ENCODE measurements around the gene RSRC1.
"Not testable (repeated sequence)": the region's sequence is repeated elsewhere in the genome, so short reads cannot be mapped to it uniquely, and the experiment has no call there.

Gene RSRC1

DNA sequence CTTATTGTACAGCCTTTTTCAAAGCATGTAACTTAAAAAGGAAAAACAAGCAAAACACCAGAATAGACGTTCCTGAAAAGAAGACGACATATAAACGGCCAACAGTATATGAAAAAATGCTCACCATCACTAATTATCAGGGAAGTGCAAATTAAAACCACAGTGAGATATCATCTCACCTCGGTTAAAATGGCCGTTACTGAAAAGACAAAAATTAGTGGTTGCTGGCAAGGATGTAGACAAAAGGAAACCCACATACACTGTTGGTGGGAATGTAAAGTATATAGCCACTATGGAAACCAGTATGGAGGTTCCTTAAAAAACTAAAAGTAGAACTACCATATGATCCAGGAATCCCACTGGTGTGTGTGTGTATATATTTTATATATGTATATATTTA, 396.6 kb downstream of the RSRC1 start:
- in situ Hi-C loops (cut with HindIII; ENCODE audit: low pct_unique_long_range_greater_than_20kb, low sequenced_read_pairs) = no loop called here
- TF ChIP-seq JUND (IDR thresholded peaks at IDR 0.05; ENCODE audit: low read depth) = no peak
- no peak for DNase-seq (ENCODE audit: low read depth in 1 of 2, low spot score in 1 of 2)

DNA sequence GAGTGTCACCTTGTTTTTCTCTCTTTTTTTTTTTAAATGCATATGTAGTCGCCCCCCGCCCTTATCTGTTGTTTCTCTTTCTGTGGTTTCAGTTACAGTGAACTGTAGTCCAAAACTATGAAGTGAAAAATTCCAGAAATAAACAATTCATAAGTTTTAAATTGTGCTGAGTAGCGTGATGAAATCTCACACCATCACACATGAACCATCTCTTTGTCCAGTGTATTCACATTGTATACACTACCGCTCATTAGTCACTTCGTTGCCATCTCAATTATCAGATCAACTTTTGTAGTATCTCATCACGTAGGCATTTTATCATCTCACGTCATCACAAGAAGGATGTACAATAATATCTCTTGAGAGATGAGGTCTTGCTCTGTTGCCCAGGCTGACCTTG, 398.6 kb downstream of the RSRC1 start:
- in situ Hi-C loops (cut with HindIII; ENCODE audit: low pct_unique_long_range_greater_than_20kb, low sequenced_read_pairs) = no loop called here
- no peak for DNase-seq (ENCODE audit: low read depth in 1 of 2, low spot score in 1 of 2)
- no peak for TF ChIP-seq JUND (IDR thresholded peaks at IDR 0.05; ENCODE audit: low read depth)

DNA sequence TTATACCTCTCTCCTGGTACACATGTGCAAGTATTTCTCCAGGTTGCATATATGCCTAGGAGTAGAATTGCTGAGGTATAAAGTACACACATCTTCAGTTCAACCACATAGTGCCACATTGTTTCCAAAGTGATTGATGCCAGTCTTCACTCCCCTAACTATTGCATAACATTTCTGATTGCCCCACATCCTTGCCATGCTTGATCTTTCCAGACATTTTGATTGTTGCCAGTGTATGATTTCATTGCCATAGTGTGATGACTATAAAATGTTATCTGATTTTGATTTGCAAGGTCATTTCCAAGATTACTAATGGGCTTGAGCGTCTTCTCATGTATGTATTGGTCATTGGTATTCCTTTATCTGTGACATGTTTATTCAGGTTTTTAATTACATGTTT, 400.0 kb downstream of the RSRC1 start:
- TF ChIP-seq JUND (IDR thresholded peaks at IDR 0.05; ENCODE audit: low read depth) = no peak
- no peak for DNase-seq (ENCODE audit: low read depth in 1 of 2, low spot score in 1 of 2)
- in situ Hi-C loops (cut with HindIII; ENCODE audit: low pct_unique_long_range_greater_than_20kb, low sequenced_read_pairs) = no loop called here

DNA sequence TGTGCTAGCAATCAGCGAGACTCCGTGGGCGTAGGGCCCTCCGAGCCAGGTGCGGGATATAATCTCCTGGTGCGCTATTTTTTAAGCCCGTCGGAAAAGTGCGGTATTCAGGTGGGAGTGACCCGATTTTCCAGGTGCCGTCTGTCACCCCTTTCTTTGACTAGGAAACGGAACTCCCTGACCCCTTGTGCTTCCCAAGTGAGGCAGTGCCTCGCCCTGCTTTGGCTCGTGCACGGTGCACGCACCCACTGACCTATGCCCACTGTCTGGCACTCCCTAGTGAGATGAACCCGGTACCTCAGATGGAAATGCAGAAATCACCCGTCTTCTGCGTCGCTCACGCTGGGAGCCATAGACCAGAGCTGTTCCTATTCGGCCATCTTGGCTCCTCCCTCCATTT, 406.8 kb downstream of the RSRC1 start:
- in situ Hi-C loops (cut with HindIII; ENCODE audit: low pct_unique_long_range_greater_than_20kb, low sequenced_read_pairs); DNase-seq (ENCODE audit: low read depth in 1 of 2, low spot score in 1 of 2): not testable (repeated sequence)

DNA sequence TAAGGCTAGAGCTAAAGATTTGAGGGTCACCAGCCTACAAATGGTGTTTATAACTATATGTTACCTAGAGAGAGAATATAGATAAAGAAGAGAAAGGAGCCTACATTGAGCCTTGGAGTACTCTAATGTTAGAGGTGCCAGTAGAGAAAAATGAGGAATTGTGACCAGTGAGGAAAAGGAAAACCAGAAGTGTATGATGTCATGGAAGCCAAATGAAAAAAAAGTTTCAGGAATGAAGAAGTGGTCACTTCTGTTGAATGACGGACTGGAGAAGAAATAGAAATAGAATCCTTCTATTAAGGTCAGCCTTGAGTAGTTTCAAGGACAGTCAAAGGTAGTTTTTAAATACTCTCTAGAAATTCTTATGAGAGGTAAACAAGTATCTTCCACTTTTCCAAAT, 409.9 kb downstream of the RSRC1 start:
- DNase-seq (ENCODE audit: low read depth in 1 of 2, low spot score in 1 of 2) = no peak
- TF ChIP-seq JUND (IDR thresholded peaks at IDR 0.05; ENCODE audit: low read depth) = no peak
- in situ Hi-C loops (cut with HindIII; ENCODE audit: low pct_unique_long_range_greater_than_20kb, low sequenced_read_pairs) = no loop called here

DNA sequence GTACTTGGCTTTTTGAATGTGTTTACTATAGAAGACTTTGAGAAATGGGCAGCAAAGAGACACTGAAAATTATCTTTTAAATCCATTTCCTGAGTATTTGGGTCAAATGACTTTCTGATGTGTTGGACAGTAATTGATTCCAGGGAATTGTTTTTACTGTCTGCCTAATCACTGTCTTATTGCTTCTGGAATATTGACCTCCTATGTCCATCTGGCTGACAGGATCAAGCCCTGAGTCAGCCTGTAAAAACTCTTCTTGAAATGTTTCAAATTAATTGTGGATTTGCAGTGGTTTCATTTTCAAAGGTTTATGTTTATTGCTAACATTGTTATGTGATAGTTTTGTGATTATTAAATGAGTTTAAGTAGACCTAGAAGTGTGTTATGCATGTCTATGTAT, 410.5 kb downstream of the RSRC1 start:
- in situ Hi-C loops (cut with HindIII; ENCODE audit: low pct_unique_long_range_greater_than_20kb, low sequenced_read_pairs) = no loop called here
- TF ChIP-seq JUND (IDR thresholded peaks at IDR 0.05; ENCODE audit: low read depth) = no peak
- DNase-seq (ENCODE audit: low read depth in 1 of 2, low spot score in 1 of 2) = no peak

DNA sequence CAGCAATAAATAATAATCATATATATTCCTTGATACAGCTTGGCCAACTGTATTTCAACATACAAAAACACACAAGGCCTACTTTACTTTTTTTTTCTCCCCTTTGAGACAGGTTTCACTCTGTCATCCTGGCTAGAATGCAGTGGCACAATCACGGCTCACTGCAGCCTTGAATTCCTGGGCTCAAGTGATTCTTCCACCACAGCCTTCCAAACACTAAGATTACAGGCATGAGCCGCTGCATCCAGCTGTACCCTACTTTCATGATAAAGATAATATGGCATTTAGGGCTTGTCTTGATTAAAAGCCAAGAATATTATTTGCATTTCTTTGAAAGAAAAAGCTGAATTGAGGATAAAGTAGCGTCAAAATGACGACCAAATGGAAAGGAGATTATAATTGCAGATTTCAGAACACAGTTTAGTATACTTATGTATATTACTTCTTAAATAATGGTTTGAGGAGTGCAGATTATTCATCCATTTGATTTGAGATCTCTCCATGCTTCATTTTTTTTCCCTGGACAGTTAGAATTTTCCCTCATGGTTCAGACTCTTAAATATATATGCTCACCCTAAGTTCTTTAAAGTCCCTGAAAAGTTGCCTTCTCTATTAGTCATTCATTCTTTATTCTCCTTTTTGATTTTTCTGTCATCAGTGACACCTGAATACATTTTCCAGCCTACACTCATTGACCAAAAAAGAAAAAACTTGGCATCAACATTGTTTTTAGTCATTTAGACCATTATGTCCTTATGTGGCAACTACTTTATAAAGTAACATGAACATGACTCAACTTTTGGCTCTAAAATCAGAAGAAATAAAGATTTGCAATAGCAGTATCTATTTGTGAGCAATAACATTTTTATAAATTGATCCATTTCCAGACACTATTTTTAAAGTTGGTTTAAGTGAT, 412.6 kb downstream of the RSRC1 start:
- no peak for TF ChIP-seq JUND (IDR thresholded peaks at IDR 0.05; ENCODE audit: low read depth)
- in situ Hi-C loops (cut with HindIII; ENCODE audit: low pct_unique_long_range_greater_than_20kb, low sequenced_read_pairs) = no loop called here
- DNase-seq (ENCODE audit: low read depth in 1 of 2, low spot score in 1 of 2) = no peak

DNA sequence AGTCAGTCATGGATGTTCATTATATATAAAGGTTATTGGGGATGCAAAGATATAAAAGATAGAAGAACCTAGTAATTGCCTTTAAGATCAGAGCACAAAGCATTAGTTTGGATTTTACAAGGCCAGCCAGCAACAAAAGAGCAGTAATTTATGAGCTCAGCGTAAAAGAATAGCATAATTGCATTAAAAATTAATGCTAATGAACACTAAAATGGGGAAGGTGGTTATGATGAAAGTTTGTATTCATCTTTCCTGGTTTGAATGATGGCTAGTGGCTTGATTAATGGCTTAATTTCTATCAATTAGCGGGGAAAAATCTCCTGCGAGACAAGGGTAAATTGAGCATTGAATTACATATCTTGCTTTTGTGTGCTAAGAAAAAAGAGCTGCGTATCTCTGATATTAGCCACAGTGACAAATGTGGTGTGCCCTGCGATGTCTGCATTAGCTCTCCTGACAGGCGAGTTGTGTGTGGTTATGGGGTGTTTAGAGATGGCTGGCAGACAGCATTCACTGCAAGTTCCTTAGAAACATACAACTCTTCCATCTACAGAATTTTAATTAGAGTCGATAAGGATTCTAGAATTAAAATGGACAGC, 418.3 kb downstream of the RSRC1 start:
- no peak for TF ChIP-seq JUND (IDR thresholded peaks at IDR 0.05; ENCODE audit: low read depth)
- in situ Hi-C loops (cut with HindIII; ENCODE audit: low pct_unique_long_range_greater_than_20kb, low sequenced_read_pairs) = no loop called here
- DNase-seq (ENCODE audit: low read depth in 1 of 2, low spot score in 1 of 2) = no peak

DNA sequence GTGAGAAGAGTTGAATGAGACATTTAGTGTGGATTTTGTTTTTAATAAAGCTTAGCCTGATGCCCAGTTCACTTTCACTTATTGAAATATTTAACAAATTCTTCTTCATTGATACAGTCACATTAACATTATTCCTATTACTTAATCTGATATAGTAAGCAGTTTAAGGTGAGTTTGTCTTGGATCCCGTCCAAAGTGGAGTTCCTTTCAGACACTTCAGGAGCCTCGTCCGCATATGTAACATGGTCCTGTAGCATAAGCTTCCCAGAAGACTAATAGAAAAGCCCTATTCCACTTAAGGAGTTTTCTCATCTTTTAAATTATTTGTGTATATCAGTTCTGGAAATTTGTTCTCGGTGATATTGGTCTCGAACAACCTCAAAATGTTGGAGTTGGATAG, 421.4 kb downstream of the RSRC1 start:
- peak in 1 of 2 experiments; percentile 39 for DNase-seq (ENCODE audit: low read depth in 1 of 2, low spot score in 1 of 2)
- in situ Hi-C loops (cut with HindIII; ENCODE audit: low pct_unique_long_range_greater_than_20kb, low sequenced_read_pairs) = no loop called here
- TF ChIP-seq JUND (IDR thresholded peaks at IDR 0.05; ENCODE audit: low read depth) = no peak

DNA sequence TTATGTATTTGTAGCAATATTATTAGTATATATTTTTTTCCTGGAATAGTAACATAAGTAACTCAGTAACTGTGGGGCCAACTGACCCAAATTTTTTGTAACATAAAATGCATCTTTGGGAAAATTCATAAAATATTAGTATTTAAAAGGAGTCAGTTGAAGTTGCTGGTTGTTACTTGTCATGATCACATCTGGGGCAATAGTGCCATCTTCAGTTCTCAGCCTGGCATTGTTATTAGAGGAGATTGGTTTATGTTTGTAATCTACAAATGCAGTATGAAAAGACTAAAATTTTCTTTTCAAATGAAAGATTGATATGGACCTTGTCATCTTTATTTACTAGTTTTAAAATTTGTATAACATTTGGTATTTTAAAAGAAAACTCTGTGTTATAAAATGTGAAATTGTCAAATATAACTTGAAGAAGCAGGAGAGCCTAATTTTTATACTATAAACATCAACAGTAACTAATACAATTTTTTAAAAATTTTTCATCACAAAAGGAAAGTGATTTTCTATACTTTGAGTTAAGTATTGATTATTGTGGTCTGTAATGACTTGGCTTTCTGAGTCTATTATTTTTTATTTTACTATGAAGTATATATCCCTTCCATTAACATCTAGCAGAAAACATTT, 422.3 kb downstream of the RSRC1 start:
- no peak for TF ChIP-seq JUND (IDR thresholded peaks at IDR 0.05; ENCODE audit: low read depth)
- in situ Hi-C loops (cut with HindIII; ENCODE audit: low pct_unique_long_range_greater_than_20kb, low sequenced_read_pairs) = no loop called here
- DNase-seq (ENCODE audit: low read depth in 1 of 2, low spot score in 1 of 2) = peak; percentile 30 to 75

DNA sequence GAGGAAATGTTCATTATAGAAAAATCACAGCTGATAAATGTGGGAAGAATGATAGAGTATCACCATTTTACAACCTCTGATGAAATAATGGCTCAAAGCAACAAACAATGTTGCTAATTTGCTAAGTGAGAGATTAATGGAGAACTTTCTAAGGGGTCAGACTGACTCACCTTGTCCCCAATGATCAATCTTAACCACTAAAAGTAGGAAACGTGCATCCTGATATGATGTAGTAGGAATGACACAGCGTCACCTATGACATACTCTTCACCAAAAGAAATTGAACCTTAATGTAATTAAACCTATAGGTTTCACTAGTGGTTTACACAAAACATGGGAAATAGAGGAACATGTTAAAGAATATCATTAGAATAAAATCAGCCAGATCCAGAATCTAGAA, 426.0 kb downstream of the RSRC1 start:
- DNase-seq (ENCODE audit: low read depth in 1 of 2, low spot score in 1 of 2) = no peak
- in situ Hi-C loops (cut with HindIII; ENCODE audit: low pct_unique_long_range_greater_than_20kb, low sequenced_read_pairs) = no loop called here
- no peak for TF ChIP-seq JUND (IDR thresholded peaks at IDR 0.05; ENCODE audit: low read depth)

DNA sequence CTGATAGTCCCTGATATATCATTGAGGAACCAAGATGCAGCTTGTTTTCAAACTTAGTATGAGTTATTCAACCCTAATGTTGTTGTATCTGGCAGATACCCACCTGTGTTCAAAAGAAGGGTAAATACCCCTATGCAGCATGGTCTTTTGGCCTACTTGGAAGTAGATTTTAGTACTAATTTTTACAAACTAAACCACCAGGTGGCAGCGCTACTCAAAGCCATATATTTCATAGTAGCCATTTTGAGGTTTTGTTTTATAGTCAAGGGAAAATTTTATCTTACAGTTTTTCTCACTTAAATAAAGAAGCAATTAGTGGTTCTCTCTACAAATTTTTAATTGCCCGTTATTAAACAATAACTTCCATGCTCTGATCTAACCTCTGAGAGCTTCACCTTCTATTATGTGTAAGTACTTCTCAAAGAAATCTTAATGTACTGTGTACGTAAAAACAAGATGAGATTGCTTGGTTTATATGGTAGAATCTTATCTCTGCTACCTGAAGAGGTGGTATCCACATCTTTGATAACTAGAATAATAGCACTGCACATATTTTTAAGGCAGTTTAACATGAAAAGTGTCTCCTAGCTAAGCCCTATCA, 429.6 kb downstream of the RSRC1 start:
- TF ChIP-seq JUND (IDR thresholded peaks at IDR 0.05; ENCODE audit: low read depth) = no peak
- in situ Hi-C loops (cut with HindIII; ENCODE audit: low pct_unique_long_range_greater_than_20kb, low sequenced_read_pairs) = no loop called here

DNA sequence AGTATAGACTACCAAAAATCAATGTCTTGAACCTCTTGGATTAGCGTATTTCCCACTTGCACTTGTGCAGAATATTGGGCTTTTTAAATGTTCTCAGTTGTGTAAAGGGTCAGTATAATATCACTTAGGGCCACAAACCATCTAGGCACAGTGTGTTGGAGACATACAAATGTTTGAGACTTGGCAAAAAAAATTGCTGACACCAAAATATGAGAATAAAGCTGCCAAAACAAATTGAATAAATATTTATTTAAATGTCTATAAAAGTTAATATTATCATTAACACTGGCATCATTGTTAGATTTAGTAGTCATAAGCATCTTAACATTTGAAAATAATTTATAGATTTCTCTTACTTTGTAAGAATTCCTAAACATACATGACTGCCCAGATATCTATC, 430.2 kb downstream of the RSRC1 start:
- in situ Hi-C loops (cut with HindIII; ENCODE audit: low pct_unique_long_range_greater_than_20kb, low sequenced_read_pairs) = no loop called here
- no peak for TF ChIP-seq JUND (IDR thresholded peaks at IDR 0.05; ENCODE audit: low read depth)
- no peak for DNase-seq (ENCODE audit: low read depth in 1 of 2, low spot score in 1 of 2)

More for the DNA sequence above, 429.6 kb downstream of the RSRC1 start:
- DNase-seq (ENCODE audit: low read depth in 1 of 2, low spot score in 1 of 2) = peak; percentile 16 to 74
